Testis (tissue), 3 donors: Measurements from ENCODE around the gene AMOTL1. TPM values are rescaled to one million over a fixed set of nuclear protein-coding genes. Genes with fewer than 3 reads are reported as not detected.
"Not testable (repeated sequence)": the region's sequence is repeated elsewhere in the genome, so short reads cannot be mapped to it uniquely, and the experiment has no call there.

Source experiments
- DNase-seq: peaks from one replicate; pipeline ENCODE4 v3.0.0-alpha.2; 2019
- H3K27ac ChIP-seq, 2 donors: fragments of 200-600 bp; sonication (generic); one replicate each; pipeline ENCODE4 v1.5.1; 2019
- H3K27me3 ChIP-seq: fragments of 200-600 bp; sonication (generic); one replicate; pipeline ENCODE4 v1.5.1; 2019
- H3K36me3 ChIP-seq: fragments of 200-600 bp; sonication (generic); one replicate; pipeline ENCODE4 v1.5.1; 2017; ENCODE audit warnings: low read depth; ENCODE audit errors: missing control alignments
- H3K4me1 ChIP-seq: fragments of 200-600 bp; sonication (generic); one replicate; pipeline ENCODE4 v1.5.1; 2019
- H3K4me3 ChIP-seq, 2 donors: fragments of 200-600 bp; sonication (generic); one replicate each; pipeline ENCODE4 v1.5.1; 2017 to 2019
- H3K9me3 ChIP-seq: fragments of 200-600 bp; sonication (generic); one replicate; pipeline ENCODE4 v1.5.1; 2017
- CTCF ChIP-seq, 3 experiments: fragments of 450-650 bp in 2 of 3; fragments of 200-600 bp in 1 of 3; sonication (generic) in 1 of 3; IDR thresholded peaks; one replicate each; pipeline ENCODE4 v1.5.1; 2016 to 2019; ENCODE audit warnings: antibody characterized with exemption in 3 of 3, mild to moderate bottlenecking in 2 of 3, moderate library complexity in 1 of 3
- POLR2A ChIP-seq: fragments of 450-650 bp; IDR thresholded peaks from one replicate; pipeline ENCODE4 v1.6.1; 2017; ENCODE audit warnings: antibody characterized with exemption, mild to moderate bottlenecking, moderate library complexity
- WGBS, 2 donors: methylation state at CpG; one replicate each; pipeline ENCODE4 v1.1.5; 2018; 5-methylcytosine and 5-hydroxymethylcytosine counted together
- intact Hi-C: fragments of 100-400 bp; cut with DNase I; formaldehyde crosslinking; loops from one replicate; pipeline ENCODE4 v1.15.1; 2023; ENCODE audit warnings: low total_unique reads
- polyA plus RNA-seq: library from polyadenylated mRNA; stranded (reverse); fragments of 350-450 nt; fragmentation: Illumina TruSeq; extraction: RNeasy Lipid Tissue Mini Kit (QIAGEN cat#74804); gene quantifications from one replicate; pipeline ENCODE4 v1.2.3, GENCODE V29; 2014; ENCODE audit warnings: low read depth, low replicate concordance; ENCODE audit not compliant: insufficient read depth
- total RNA-seq, 2 donors: library from RNA; depleted of rRNA; stranded (reverse); fragments of >200 nt; gene quantifications; one replicate each; pipeline ENCODE4 v1.2.3, GENCODE V29; 2016

The AMOTL1 gene
- total and polyA plus RNA-seq, 3 donors from 2014 or later, result 17.1 to 25.4 (median 18.7) TPM

- WGBS, 2 donors, result 63 to 66% methylated on average over 4 of the region's 4 CpGs
- H3K4me1 ChIP-seq, result no peaks in the 10 kb centered on the region
- intact Hi-C loops, result no loop called here
- H3K4me3 ChIP-seq, result no peak overlapping the region
- DNase-seq, result no peak
- H3K36me3 ChIP-seq, result no peaks in the 10 kb centered on the region
- H3K9me3 ChIP-seq, result no peaks in the 10 kb centered on the region
- no peaks in the 10 kb centered on the region for H3K27me3 ChIP-seq
- H3K27ac ChIP-seq, result no peak overlapping the region
- TF ChIP-seq CTCF (IDR thresholded peaks at IDR 0.05), result no peak
- TF ChIP-seq POLR2A, result no peak
Measured at GRCh38 chr11:94806419-94806818, 38.3 kb downstream of the AMOTL1 start.

GRCh38 chr11:94809251-94809650, 41.1 kb downstream of the AMOTL1 start:
- Histone ChIP-seq H3K27ac (no peak overlapping the region), H3K4me3 (no peak overlapping the region), H3K36me3 (no peaks in the 10 kb centered on the region), H3K27me3 (no peaks in the 10 kb centered on the region), H3K9me3 (no peaks in the 10 kb centered on the region), H3K4me1 (no peaks in the 10 kb centered on the region)
- WGBS, 2 donors, result 85 to 95% methylated on average over 5 of the region's 5 CpGs
- DNase-seq, result no peak
- no peak for TF ChIP-seq POLR2A
- TF ChIP-seq CTCF (IDR thresholded peaks at IDR 0.05), result no peak
- intact Hi-C loops, result no loop called here

GRCh38 chr11:94812724-94813720, 44.9 kb downstream of the AMOTL1 start:
- WGBS, 2 donors, result 92 to 95% methylated on average over 8 to 9 of the region's 9 CpGs
- intact Hi-C loops, H3K27ac ChIP-seq, DNase-seq, H3K4me3 ChIP-seq, H3K9me3 ChIP-seq, H3K36me3 ChIP-seq, H3K27me3 ChIP-seq, H3K4me1 ChIP-seq: not testable (repeated sequence)

GRCh38 chr11:94814272-94814976, 46.3 kb downstream of the AMOTL1 start:
- H3K9me3 ChIP-seq, result no peaks in the 10 kb centered on the region
- H3K4me1 ChIP-seq, result no peaks in the 10 kb centered on the region
- intact Hi-C loops, result no loop called here
- no peak overlapping the region for H3K4me3 ChIP-seq
- TF ChIP-seq POLR2A (no peak), CTCF (IDR thresholded peaks at IDR 0.05) (no peak)
- no peaks in the 10 kb centered on the region for H3K36me3 ChIP-seq
- WGBS, 2 donors, result 59 to 61% methylated on average over 7 of the region's 7 CpGs
- H3K27ac ChIP-seq, result no peak overlapping the region
- peak; percentile 33 for DNase-seq
- no peaks in the 10 kb centered on the region for H3K27me3 ChIP-seq

GRCh38 chr11:94815705-94816344, 47.7 kb downstream of the AMOTL1 start:
- no peaks in the 10 kb centered on the region for H3K36me3 ChIP-seq
- no peaks in the 10 kb centered on the region for H3K4me1 ChIP-seq
- DNase-seq, result no peak
- H3K27ac ChIP-seq, result no peak overlapping the region
- 88 to 89% methylated on average over 4 of the region's 4 CpGs for WGBS, 2 donors
- TF ChIP-seq POLR2A (no peak), CTCF (IDR thresholded peaks at IDR 0.05) (no peak)
- intact Hi-C loops, result no loop called here
- no peaks in the 10 kb centered on the region for H3K9me3 ChIP-seq
- no peaks in the 10 kb centered on the region for H3K27me3 ChIP-seq
- H3K4me3 ChIP-seq, result no peak overlapping the region
